ENCODE measurements around the gene FGF2.
"Not testable (repeated sequence)": the region's sequence is repeated elsewhere in the genome, so short reads cannot be mapped to it uniquely, and the experiment has no call there.

Gene FGF2

DNA sequence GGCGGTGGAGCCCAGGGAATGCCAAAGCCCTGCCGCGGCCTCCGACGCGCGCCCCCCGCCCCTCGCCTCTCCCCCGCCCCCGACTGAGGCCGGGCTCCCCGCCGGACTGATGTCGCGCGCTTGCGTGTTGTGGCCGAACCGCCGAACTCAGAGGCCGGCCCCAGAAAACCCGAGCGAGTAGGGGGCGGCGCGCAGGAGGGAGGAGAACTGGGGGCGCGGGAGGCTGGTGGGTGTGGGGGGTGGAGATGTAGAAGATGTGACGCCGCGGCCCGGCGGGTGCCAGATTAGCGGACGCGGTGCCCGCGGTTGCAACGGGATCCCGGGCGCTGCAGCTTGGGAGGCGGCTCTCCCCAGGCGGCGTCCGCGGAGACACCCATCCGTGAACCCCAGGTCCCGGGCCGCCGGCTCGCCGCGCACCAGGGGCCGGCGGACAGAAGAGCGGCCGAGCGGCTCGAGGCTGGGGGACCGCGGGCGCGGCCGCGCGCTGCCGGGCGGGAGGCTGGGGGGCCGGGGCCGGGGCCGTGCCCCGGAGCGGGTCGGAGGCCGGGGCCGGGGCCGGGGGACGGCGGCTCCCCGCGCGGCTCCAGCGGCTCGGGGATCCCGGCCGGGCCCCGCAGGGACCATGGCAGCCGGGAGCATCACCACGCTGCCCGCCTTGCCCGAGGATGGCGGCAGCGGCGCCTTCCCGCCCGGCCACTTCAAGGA, at the start of gene FGF2:
Gene FGF2, plus strand, starts transcription at position 279 of the 705 bp plus-strand sequence. Its CDS starts 344 bp downstream, at position 623.
- DNase-seq (ENCODE audit: low spot score), result peak; percentile 50

DNA sequence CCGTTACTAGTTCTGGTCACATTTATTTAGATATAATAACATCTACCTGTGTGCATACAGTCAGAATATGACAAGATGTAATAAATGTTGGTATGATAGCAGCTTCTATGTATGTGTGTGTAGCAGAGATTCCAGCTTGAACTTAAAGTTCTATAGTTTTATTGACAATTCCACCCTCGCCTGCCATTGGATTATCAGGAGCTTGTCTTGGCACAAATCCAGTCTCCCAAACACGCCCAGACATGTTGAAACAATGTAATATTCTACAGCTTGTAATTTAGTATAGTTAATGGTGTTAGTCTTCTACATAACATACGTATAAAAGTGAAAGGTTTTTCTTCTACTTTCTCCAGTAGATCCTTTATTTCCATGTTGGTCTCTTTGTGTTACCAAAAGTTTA, 49.7 kb upstream of the FGF2 start:
- DNase-seq (ENCODE audit: low spot score), result no peak

DNA sequence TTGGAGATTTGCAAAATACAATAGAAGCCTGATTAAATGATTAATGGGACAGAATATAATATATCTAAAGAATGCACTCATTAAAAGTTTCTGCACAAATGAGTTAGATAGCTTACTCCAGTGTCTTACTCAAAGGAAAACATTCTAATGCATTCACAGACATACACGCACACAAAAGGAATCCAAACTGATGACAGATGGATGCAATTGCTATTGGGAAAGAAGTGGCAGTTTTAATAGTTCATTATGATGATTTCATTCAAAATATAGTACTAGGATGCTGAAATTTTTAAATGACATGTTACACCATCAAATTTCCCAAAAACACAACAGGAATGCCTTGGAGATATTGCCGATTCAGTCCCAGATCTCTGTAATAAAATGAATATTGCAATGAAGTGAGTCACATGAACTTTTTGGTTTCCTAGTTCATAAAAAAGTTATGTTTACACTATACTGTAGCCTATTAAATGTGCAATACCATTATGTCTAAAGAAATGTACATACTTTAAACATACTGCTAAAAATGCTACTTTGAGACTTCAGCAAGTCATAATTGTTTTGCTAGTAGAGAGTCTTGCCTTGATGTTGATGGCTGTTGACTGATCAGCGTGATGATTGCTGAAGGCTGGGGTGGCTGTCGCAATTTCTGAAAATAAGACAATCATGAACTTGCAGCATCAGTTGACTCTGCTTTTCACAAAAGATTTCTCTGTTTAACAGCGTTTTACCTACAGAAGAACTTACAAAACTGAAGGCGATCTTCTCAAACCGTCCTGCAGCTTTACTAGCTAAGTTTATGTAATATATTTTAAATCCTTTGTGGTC, 48.6 kb upstream of the FGF2 start:
- no peak for DNase-seq (ENCODE audit: low spot score)

DNA sequence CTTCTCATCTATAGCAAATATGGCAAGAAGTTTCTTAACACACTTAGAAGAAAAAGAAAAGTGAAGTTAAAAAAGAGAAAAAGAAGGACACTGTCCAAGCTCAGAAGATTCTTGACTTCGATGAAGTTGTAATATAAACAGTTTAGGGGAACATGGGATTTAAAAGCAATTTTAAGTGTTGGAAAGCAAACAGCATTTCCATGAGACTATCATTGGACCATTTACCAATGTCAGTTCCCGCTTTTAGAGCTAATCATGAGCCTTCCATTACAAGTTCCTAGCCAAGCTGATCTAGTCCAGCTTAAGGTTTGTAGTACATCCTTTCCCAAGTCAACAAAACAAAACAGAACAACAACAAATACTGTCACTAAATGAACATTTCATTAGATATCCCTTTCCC, 45.1 kb upstream of the FGF2 start:
- no peak for DNase-seq (ENCODE audit: low spot score)

DNA sequence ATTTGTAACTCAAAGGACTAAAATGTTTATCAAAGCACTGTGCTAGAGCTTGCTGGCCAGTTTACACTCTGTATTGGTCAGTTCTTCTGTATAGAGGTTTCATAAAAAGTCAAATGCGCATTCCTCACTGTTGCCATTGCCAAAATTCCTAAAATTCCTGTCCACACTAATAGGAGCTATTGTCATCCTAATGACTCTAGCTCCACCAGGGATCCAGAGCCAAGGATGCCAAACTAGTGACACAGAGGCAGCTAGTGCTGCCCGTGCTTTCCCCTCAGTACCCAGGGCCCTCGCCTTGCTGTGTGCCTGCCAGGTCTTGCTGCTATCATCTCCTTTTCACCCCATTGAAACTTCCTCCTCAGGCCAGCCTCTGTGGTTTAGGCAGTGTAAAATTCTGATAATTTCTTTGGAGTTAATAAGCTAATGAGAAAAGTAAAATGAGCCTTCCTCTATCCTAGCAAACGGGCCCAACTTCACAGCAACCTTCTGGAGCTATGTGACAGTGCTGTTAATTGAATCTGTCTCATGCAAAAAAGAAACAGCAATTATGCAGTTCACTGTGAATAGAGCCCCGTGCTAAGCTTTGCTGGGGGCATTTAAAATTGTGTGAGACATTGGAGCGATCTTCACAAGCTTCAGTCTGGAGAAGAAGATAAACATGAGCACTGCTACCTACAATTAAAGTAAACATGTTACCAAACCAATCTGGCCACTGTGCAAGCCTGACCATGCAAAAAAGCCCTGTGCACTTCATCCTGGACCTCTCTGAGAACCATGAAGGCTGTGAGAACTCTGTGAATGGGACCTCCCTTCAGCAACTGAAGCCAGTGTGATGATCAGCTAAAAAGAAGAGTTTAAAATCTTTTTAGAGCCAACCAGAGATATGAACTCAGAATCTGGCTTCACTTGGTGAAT, 43.1 kb upstream of the FGF2 start:
- DNase-seq (ENCODE audit: low spot score), result peak; percentile 99

DNA sequence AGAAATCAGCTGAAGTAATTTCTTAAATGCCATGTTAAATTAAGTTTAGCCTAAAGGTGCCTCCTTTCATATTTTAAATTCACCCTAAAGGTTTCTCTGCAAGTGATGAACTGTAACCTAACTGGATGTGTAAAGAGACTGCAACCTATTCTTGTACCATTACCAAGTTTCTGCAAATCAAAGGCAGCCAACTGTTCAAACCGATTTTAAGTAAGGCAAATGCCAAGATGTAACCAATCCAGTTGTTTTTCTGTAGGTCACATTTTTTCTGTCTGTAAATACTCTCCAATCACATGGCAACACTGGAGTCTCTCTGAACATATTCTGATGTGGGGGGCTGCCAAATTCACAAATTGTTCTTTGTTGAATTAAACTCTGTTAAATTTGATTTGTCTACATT, 42.4 kb upstream of the FGF2 start:
- DNase-seq (ENCODE audit: low spot score), result no peak

DNA sequence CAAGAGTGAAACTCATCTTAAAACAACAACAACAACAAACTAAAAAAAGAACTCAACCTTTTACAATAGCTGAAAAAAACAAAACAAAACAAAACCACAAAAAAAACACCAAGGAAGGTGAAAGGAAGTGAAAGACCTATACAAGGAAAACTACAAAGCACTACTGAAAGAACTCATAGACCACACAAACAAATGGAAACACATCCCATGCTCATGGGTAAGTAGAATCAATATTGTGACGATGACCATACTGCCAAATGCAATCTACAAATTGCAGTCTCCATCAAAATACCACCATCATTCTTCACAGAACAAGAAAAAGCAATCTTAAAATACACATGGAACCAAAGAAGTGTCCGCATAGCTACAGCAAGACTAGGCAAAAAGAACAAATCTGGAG, 41.5 kb upstream of the FGF2 start:
- DNase-seq (ENCODE audit: low spot score), result no peak

DNA sequence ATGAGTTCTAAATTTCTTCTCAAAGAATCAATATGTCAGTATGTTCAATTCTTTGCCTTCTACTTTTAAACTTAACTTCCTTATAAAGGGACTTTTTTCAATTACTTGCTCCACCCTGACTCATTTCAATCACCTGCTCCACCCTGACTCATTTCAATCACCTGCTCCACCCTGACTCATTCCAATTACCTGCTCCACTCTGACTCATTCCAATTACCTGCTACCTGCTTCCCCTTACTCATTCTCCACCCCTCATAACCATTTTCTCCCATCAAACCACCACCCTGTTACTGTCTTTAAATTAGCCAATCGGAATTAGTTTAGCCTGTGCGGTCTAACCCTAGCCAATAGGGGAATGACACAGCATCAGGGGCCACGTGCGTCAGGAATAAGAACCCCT, 40.3 kb upstream of the FGF2 start:
- DNase-seq (ENCODE audit: low spot score), result peak; percentile 83

DNA sequence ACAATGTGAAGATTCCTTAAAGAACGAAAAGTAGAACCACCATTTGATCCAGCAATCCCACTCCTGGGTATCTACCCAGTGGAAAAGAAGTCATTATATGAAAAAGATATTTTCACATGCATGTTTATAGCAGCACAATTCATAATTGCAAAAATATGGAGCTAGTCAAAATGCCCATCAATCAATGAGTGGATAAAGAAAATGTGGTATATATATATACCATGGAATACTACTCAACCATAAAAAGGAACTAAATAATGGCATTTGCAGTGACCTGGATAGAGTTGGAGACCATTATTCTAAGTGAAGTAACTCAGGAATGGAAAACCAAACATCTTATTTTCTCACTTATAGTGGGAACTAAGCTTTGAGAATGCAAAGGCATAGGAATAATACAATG, 39.7 kb upstream of the FGF2 start:
- not testable (repeated sequence) for DNase-seq (ENCODE audit: low spot score)

DNA sequence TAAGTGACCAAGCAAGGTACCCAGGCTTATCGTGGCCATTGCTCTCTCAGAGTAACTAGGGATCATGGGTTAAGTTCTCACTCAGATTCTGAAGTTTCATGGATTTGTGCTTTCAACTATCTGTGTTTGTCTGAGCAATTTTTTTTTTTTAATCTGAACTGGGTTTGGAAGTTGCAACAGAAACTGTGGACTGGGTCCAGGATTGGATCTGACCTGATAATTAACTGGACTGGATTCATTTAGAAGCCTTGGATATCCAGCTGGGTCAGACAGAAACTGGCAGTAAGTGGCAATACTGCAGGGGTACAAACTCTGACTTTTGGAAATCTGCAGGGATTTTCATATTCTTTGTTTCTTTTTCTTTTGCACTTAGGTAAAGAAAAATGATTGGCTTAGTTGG, 38.7 kb upstream of the FGF2 start:
- DNase-seq (ENCODE audit: low spot score), result no peak

DNA sequence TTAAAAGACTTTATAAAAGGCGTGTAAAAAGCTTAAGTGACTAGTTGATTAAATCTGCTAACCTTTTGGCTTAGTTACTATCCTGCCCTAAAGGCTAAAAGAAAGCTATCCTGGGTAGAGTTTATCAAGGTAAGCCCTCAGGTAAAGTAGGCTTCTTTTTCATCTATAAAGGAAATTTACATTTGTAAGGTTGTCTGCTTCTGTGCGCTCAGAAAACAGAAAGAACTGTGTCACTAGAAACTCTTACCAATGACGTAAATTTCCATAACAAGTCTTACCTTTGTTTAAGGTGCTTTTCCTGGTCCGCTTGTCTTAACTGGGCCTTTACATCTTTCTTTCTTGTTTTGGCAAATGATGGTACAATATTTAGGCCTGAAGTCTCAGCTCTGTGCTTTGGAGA, 37.7 kb upstream of the FGF2 start:
- no peak for DNase-seq (ENCODE audit: low spot score)

DNA sequence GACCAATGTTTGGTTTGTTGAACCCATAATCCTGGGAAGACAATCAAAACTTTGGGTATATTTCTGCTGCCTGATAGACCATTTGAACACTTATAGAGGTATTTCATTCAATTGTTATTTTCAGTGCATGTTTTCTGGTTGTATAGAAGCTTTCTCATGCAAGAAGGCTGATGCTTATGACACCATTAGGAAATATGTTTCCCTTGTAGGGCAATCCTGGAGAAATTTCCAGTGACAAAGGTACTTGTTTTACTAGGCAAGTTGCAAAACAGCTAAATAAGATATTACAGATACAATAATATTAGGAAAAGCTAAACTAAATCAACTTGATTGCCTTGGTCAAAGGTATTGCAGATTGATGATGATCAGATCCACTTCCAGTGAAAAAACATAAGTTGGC, 32.8 kb upstream of the FGF2 start:
- DNase-seq (ENCODE audit: low spot score), result no peak

DNA sequence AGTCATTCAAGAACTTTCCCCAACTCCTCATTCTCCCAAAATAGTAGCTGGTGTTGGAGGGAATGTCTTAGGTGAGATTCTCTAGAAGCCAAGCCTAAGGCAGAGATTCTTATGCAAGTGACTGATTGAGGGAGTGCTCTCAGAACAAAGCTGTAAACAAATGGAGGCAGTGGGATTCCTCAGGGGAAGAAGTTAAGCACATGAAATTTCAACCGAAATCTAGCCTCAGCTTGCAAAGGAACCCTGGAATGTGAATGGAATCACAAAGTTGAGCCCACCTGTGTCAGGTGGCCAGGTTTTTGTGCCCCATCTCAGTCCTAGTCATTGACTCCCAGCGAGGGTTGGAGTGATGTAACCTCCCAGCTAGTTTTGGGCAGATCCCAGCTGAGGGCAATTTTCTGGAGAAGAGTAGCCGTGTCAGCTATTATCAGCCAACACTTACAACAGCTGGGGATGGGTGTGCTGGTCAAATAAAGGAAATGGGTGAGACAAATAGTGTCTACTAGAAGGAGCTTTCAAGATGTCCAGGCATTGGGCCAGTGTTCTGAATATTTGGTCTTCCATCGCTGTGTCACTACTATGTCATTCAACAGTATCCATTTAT, 29.7 kb upstream of the FGF2 start:
- no peak for DNase-seq (ENCODE audit: low spot score)

DNA sequence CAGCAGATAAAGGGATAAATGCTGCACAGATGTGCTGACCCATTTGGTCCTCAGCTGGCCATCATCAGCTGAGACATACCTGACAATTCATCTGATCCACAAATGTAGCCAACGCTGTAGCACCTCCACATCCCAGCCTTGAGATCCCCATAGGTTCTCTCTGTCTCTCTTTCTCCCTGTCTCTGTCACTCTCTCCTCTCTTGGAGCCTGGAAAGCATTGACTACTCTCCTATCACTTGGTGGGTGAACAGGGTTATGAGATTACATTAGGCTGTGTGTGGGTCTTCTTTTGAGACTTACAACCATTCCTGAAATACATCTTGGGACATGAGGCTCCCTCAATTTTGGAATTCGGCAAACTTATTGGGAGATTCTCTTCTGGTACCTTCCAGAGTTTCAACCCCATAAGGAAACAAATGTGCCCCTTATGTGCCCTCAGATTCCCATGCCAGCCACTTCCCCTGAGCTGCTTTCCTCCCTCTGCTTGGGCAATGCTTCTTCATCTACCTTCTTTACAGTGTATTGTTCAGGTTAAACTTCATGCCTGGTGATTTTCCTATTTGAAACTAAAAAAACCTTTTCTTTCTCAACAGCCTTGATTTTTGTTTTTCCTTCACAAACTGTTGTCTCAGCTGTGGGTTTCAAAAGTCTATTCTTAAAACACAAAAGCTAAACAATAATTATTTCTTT, 29.1 kb upstream of the FGF2 start:
- DNase-seq (ENCODE audit: low spot score), result no peak

DNA sequence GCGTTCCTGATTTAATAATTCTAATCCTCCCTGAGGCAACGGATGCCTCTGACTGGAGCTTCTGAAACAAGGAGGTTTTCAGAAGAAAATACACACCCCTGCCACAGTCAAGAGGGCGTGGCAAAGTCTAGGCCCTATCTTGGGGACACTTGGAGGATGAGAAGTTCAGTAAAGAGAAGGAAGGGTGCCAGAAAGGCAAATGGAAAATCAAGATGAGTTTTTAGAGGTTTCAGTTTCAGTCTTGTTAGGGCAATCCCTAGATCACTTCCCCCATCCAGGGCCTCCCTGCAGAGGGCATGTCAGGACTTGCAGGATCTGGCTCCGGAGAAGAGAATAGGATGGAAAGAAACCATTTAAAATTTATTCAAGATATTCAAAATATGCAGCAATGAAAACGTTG, 28.5 kb upstream of the FGF2 start:
- DNase-seq (ENCODE audit: low spot score), result peak; percentile 83

DNA sequence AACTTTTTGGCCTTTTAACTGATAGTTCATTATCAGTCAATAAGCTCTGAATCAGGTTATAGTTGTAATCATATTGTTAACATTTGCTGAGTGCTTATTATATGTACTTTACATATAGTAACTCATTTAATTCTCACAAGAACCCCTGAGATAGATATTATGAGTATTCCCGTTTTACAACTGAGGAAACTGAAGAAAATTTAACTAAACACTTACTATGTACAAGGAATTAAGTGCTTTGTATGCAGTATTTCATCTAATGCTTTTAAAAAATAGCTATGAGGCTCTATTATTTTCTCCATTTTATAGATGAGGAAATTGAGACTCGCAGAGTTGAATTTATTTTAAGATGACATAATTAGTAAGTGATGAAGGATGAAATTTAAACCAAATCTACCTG, 27.7 kb upstream of the FGF2 start:
- DNase-seq (ENCODE audit: low spot score), result no peak

DNA sequence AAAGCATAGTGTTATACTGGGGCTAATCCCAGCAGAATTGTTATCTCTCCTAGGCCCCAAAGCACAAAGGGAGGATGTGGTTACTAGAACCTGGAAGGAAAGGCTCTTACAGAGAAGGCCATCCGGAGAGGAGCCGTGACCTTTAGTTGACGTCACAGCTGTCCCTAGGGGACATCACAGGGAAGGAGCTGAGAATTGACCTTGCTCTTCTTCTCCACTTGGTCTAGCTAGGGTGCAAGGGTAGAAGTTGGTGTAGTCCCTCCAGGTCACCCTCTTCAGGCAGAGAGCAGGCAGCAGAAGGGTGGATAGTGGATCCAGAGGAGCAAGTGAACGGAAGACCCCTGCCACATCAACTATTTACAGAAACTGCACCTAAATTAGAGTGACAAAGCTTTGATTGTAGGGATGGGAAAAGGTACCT, 22.8 kb upstream of the FGF2 start:
- DNase-seq (ENCODE audit: low spot score), result no peak

DNA sequence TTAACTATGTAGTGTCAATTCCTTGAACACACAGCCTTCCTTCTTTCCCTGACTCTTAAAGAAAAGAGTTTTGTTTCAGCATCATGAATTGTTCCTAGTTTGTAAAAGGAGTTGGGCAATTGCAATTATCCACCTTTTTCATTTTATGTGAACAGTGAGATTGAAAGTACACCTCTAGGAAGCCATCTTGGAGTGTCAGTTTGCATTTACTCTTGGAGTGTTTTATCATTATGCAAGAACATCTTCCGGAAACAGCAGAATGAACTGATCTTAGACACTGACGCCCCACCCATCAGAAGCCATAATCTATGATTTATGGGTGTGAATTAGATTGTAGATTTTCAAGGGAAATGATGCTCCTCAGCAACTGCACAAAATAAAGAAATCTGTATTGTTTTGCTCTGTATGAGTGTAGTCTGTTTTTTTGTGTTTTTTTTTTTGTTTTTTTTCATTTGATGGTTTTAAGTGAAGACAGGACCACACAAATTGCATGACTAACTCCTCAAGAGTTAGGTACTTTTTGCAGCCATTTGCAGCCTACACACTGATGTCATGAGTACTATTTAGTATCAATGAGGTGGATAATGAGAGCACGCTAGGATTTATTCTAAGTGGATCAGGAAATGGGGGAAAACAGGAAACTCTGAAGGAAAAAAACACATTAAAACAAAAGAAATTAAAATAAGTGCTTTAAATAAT, 19.5 kb upstream of the FGF2 start:
- no peak for DNase-seq (ENCODE audit: low spot score)

DNA sequence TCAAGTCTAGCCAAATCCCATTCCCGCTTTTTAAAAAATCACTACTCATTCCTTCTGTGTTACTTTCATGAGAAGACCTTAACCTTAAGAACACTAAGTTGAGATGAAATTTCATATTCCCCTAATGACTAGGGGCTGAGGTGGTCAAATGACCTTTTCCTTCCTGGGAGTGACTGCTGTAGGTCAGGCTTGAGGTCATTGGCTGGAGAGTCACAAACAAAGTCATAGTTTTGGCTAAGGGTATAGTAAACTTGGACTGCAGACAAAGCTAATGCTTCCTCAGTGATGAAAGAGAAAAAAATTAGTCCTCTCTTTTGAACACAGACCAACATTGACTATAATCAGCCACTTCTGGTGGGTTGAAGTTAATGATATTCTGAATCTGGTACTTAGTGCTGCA, 16.0 kb upstream of the FGF2 start:
- DNase-seq (ENCODE audit: low spot score), result no peak

DNA sequence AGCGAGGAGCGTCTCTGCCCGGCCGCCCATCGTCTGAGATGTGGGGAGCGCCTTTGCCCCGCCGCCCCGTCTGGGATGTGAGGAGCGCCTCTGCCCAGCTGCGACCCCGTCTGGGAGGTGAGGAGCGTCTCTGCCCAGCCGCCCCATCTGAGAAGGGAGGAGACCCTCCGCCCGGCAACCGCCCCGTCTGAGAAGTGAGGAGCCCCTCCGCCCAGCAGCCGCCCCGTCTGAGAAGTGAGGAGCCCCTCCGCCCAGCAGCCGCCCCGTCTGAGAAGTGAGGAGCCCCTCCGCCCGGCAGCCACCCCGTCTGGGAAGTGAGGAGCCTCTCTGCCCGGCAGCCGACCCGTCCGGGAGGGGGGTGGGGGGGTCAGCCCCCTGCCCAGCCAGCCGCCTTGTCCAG, 14.8 kb upstream of the FGF2 start:
- DNase-seq (ENCODE audit: low spot score), result not testable (repeated sequence)

DNA sequence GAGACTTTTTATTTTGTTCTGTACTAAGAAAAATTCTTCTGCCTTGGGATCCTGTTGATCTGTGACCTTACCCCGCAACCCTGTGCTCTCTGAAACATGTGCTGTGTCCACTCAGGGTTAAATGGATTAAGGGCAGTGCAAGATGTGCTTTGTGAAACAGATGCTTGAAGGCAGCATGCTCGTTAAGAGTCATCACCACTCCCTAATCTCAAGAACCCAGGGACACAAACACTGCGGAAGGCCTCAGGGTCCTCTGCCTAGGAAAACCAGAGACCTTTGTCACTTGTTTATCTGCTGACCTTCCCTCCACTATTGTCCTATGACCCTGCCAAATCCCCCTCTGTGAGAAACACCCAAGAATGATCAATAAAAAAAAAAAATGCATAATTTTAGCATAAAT, 13.8 kb upstream of the FGF2 start:
- not testable (repeated sequence) for DNase-seq (ENCODE audit: low spot score)
